Activated effector memory CD4-positive, alpha-beta T cell treated with anti-CD3 and anti-CD28 coated beads, Interleukin-2, amount 50 U/mL, for 16 hours (primary cell): ENCODE results near the gene LHFPL4.

Experiments used
- DNase-seq: peaks from one replicate; pipeline ENCODE4 v3.0.0-alpha.2; 2020

LHFPL4 gene

DNA sequence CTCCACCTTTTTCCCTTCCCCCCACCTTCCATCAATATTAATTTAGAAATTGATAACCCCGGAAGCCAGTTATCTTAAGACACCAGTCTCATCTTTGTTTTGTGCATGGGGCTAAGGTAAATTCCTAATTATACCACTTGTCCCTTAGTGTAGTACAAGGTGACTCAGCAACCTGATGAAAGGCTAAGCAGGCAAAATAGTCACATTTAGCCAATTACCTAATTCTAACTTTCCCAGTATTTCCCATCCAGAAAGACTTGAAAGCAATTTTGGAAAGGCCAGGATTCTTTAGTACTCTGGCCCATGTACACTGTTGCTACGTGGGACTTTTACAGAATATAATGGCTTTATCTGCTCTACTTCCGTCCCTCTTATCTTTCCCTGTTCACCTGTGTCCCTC lies 83.6 kb downstream of the LHFPL4 start:
- DNase-seq = no peak

DNA sequence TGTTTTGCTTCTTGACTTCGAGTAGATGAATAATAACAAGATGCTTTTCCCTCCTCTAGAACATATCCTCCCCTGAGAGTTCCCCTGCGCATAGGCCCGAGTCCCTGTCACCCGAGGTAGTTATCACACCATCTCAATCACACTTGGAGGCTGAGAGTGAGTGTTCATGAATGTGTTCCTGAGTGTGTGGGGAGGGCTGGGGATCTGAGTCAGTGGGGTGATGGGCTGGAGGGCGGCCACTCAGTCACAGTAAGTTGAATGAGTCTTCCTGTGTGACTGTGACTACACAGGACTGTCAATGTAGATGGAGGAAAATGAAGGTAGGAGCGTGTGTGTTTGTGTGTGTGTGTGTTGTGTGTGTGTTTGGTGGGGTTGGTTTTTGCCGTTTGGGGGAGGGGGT lies 85.2 kb downstream of the LHFPL4 start:
- no peak for DNase-seq

DNA sequence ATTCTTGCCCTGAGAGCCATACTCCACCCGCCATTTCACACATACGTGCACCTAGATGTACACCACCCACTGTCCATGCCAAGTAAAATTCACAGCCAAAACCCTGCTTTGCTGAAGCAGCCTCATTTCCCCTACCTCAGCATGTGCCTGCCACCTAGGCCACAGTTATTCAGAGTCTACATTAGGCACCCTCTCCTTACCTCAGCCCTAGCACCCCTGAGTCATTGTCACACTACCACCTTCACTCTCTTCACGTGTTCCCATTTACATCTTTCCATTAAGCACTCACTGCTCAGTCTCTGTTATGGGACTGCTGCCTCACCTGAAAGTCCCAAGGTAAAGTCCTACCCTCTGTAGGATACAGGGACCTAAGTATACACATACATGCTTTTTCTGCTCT lies 86.2 kb downstream of the LHFPL4 start:
- no peak for DNase-seq

DNA sequence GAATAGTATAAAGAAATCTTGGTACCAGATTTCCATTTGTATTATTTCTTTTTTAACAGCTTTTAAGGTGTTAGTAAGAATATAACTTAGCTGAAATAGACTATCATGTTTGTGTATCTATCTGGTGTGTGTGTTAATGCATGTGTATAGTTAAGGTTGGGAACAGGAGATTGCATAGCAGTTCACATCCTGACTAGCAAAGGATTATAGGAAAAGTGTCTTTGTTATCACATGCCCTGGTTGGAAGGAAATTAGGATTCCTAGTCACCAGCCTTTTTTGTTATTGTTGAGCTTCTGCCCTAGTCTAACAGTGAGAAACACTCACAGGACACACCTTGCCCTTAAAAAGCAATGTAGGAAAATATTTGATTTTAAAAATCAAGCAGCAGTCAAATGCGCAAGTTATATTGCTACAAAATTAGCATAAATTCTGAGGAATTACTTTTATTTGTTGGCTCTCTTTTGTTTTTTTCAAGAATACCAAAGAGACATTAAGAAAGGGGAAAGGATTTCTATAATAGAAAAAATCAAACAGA lies 98.0 kb downstream of the LHFPL4 start:
- no peak for DNase-seq

DNA sequence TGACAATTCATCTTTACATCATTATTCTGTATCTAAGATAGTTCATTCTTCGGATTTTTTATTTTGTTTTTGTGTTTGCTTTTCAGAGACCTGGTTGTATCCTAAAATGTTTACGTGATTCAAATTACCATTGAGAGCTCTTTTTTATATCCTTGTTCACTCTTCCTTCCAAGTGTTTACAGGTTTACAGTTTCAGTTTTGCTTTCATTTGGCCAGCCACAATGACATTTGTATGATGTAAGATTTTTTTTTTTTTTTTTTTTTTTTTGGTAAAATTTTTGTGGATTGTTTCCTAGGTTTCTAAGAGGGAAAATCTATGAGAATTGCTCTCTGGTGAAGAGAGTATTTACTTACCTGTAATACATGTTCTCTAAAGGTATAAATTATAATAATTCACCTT lies 101.2 kb downstream of the LHFPL4 start:
- no peak for DNase-seq

DNA sequence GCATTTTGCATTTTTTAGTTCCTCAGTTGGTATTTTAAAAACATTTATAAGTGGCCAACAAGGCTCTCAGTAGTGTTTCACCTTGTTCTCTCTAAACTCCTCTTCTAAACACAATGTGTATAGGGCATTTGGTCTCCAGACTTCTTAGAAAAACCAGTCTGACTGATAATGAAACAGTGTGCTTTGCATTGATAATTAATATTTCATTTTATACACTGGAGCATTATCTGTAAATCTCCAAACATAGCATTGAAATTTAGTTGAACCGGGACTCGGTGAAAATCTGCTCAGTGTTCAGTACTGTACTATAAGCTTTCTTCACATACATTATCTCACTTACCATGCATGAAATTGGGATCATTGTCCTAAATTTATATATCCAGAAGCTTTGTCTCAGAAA lies 102.6 kb downstream of the LHFPL4 start:
- DNase-seq = no peak

DNA sequence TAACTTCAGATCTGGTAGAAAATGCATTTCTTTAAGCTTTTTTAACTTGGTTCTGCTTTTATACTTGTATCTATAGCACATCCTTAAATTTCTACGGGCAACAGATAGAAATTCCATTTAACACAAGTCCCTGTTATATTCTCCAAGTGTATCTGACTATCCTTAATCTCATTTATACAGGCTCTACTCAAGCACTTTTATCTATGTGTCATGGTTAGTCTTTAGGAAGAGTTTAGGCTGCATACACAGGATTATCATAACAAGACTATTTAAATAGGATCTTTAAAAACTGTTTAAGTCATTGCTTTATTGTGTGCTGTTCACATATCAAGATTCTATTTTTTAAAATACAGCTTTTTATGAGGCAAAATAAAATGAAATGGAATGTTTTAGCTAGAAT lies 103.5 kb downstream of the LHFPL4 start:
- no peak for DNase-seq

DNA sequence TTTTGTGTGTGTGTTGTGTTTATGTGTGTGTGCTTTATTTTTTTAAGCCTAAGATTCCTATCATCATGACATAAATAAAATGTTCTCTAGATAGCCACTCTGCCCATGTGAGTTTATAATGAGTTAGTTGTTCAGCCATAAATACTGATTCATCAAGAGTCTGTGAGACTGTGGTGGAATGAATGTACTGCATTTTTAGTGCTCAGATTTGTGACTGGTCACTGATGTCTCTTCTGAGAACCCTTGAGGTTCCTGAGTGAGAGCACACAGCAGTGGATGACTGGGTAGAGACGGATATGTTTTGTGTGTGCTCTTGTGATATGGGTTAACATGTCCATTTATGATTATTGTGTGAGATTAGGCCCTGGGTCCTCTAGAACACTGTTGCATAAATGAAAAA lies 105.0 kb downstream of the LHFPL4 start:
- no peak for DNase-seq
